Gastroesophageal sphincter (tissue), 4 donors: Measurements from ENCODE around the gene SRCIN1. TPM values are rescaled to one million over a fixed set of nuclear protein-coding genes. Genes with fewer than 3 reads are reported as not detected.

Experiments used
- ATAC-seq: fragments of 150-250 bp; one replicate; pipeline ENCODE4 v1.9.1; 2016; ENCODE audit warnings: mild to moderate bottlenecking, moderate library complexity
- H3K27ac ChIP-seq, 4 donors: fragments of 200-600 bp; sonication (generic) in 3 of 4; 1 replicate in 3 of 4; 2 replicates in 1 of 4; pipeline ENCODE4 v1.5.1; 2016 to 2019
- H3K27me3 ChIP-seq: fragments of 200-600 bp; sonication (generic); one replicate; pipeline ENCODE4 v1.5.1; 2019
- H3K36me3 ChIP-seq, 2 donors: fragments of 200-600 bp; sonication (generic); one replicate each; pipeline ENCODE4 v1.5.1; 2019; ENCODE audit warnings: control low read depth in 1 of 2
- H3K4me1 ChIP-seq, 3 donors: fragments of 200-600 bp; sonication (generic); 1 replicate in 2 of 3; 2 replicates in 1 of 3; pipeline ENCODE4 v1.5.1; 2016 to 2019; ENCODE audit warnings: control low read depth in 2 of 3
- H3K4me3 ChIP-seq, 2 donors: fragments of 200-600 bp; sonication (generic); one replicate each; pipeline ENCODE4 v1.5.1; 2019; ENCODE audit warnings: mild to moderate bottlenecking in 1 of 2, moderate library complexity in 1 of 2
- H3K9me3 ChIP-seq, 3 donors: fragments of 200-600 bp; sonication (generic); one replicate each; pipeline ENCODE4 v1.5.1; 2017 to 2019; ENCODE audit warnings: control low read depth in 2 of 3
- CTCF ChIP-seq, 4 experiments: fragments of 200-600 bp in 2 of 4; fragments of 450-650 bp in 2 of 4; sonication (generic) in 1 of 4; IDR thresholded peaks; one replicate each; pipeline ENCODE4 v1.5.1; 2017 to 2019; ENCODE audit warnings: antibody characterized with exemption in 4 of 4, mild to moderate bottlenecking in 2 of 4, moderate library complexity in 2 of 4
- EP300 ChIP-seq: sonication (generic); formaldehyde crosslinking; IDR thresholded peaks from one replicate; pipeline ENCODE4 v1.6.1; 2017; ENCODE audit warnings: antibody characterized with exemption, mild to moderate bottlenecking
- POLR2A ChIP-seq, 2 donors: fragments of 450-650 bp; IDR thresholded peaks; one replicate each; pipeline ENCODE4 v1.6.1; 2017; ENCODE audit warnings: antibody characterized with exemption in 2 of 2, mild to moderate bottlenecking in 2 of 2, moderate library complexity in 1 of 2
- POLR2AphosphoS5 ChIP-seq: sonication (generic); formaldehyde crosslinking; IDR thresholded peaks from one replicate; pipeline ENCODE4 v1.6.1; 2017; ENCODE audit warnings: antibody characterized with exemption
- WGBS, 2 donors: methylation state at CpG; one replicate each; pipeline ENCODE4 v1.1.5; 2018; ENCODE audit warnings: low coverage in 1 of 2; 5-methylcytosine and 5-hydroxymethylcytosine counted together
- total RNA-seq, 4 donors: library from RNA; depleted of rRNA; stranded (reverse); fragments of >200 nt; gene quantifications; one replicate each; pipeline ENCODE4 v1.1.0, GENCODE V29; 2016

Gene SRCIN1
- total RNA-seq, 4 donors from 2014 or later: 0.67 to 2.6 (median 1.5) TPM

DNA sequence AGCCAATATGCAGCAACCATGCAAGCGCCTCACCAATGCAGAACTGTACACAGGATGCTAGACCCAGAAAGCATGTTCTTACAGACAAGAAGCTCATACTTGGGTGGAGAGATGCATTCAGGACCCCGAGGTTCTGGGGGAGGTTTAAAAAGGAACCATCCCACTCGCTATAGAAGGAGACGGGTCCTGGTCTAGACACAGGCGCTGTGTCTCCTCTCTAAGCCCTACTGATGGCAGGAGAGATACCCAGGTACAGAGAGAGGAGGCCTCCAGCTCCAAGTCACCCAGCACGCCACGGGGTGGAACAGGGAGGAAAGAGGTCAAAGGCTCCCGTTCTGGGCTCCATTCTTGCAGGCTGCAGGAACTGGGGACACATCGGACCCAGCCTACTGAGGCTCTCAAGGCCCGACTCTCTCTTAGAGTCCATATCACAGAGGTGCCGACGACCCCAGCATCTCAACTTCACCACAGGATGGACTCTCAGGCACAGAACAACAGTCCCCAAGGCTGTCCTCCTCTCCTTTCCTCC, 28.0 kb downstream of the SRCIN1 start:
- 33 to 63% methylated on average over 4 to 6 of the region's 12 CpGs for WGBS, 2 donors
- H3K4me3 ChIP-seq: no peak overlapping the region
- ATAC-seq: no peak
- H3K9me3 ChIP-seq: no peaks in the 10 kb centered on the region
- H3K4me1 ChIP-seq: peaks cover 0 to 19% (median 10%) of the 10 kb centered on the region in 3 donors
- no peak overlapping the region for H3K27ac ChIP-seq
- peaks cover 81% of the 10 kb centered on the region for H3K27me3 ChIP-seq
- TF ChIP-seq POLR2AphosphoS5: no peak
- TF ChIP-seq EP300: no peak
- TF ChIP-seq POLR2A (IDR thresholded peaks at IDR 0.05): no peak
- TF ChIP-seq CTCF (IDR thresholded peaks at IDR 0.05): no peak
- no peaks in the 10 kb centered on the region for H3K36me3 ChIP-seq

- H3K4me1 ChIP-seq: peaks cover 0 to 24% (median 13%) of the 10 kb centered on the region in 3 donors
- TF ChIP-seq POLR2AphosphoS5: no peak
- TF ChIP-seq CTCF (IDR thresholded peaks at IDR 0.05): no peak
- no peak for TF ChIP-seq POLR2A (IDR thresholded peaks at IDR 0.05)
- TF ChIP-seq EP300: no peak
- H3K9me3 ChIP-seq: no peaks in the 10 kb centered on the region
- peaks cover 86% of the 10 kb centered on the region for H3K27me3 ChIP-seq
- no CpG with 5 or more reads among the region's 3 CpGs for WGBS, 2 donors
- H3K27ac ChIP-seq: no peak overlapping the region
- H3K4me3 ChIP-seq: no peak overlapping the region
- H3K36me3 ChIP-seq: no peaks in the 10 kb centered on the region
- ATAC-seq: no peak
These were observed 28.5 kb downstream of the SRCIN1 start for GRCh38 chr17:38577244-38577643.

DNA sequence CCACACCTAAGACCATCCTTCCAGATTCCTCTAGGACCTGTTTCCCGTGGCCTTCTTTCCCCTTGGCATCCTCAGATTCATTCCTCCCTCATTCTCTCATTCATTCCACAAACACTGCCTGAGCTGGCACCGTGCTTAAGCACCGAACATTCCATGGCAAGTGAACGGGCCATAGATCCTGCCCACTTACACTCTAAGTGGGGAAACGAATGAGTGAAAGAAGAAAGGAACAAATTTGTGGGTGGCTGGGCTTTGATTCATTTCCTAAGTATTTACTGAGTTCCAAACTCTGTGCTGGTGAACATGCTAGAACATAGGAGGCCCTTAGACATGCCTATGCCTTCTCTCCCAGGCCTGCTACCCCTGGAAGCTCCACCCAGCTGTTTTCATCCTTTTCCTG, 30.0 kb downstream of the SRCIN1 start:
- Histone ChIP-seq H3K4me3 (no peak overlapping the region), H3K9me3 (no peaks in the 10 kb centered on the region), H3K27me3 (peaks cover 98% of the 10 kb centered on the region), H3K27ac (no peak overlapping the region), H3K4me1 (peaks cover 0 to 32% (median 14%) of the 10 kb centered on the region in 3 donors), H3K36me3 (no peaks in the 10 kb centered on the region)
- WGBS, 2 donors: 14 to 44% methylated on average over 3 to 4 of the region's 5 CpGs
- no peak for TF ChIP-seq CTCF (IDR thresholded peaks at IDR 0.05)
- ATAC-seq: no peak

DNA sequence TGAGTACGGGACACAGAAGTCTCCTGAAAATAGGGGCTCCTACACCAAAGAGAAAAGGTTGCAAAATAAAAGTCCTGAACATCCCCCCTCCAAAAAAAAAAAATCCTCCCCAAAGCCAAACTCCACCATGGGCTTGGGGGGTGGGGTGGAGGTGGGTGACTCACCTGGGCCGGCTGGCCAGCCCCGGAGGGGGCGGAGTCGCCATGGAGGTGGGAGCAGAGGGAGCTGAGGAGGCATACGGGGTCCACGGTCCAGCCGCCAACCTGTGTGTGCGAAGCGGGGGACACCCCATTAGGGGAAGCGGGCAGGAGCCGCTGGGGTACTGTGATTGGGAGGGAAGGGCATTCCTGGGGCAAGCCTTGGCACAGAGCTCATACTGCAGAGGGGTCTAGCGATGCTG, 31.0 kb downstream of the SRCIN1 start:
- Histone ChIP-seq H3K4me1 (peaks cover 0 to 32% (median 14%) of the 10 kb centered on the region in 3 donors), H3K36me3 (no peaks in the 10 kb centered on the region), H3K27me3 (peaks cover 98% of the 10 kb centered on the region), H3K27ac (no peak overlapping the region), H3K4me3 (no peak overlapping the region), H3K9me3 (no peaks in the 10 kb centered on the region)
- ATAC-seq: no peak
- TF ChIP-seq POLR2AphosphoS5: no peak
- no peak for TF ChIP-seq POLR2A (IDR thresholded peaks at IDR 0.05)
- WGBS, 2 donors: 40 to 66% methylated on average over 1 to 4 of the region's 13 CpGs

DNA sequence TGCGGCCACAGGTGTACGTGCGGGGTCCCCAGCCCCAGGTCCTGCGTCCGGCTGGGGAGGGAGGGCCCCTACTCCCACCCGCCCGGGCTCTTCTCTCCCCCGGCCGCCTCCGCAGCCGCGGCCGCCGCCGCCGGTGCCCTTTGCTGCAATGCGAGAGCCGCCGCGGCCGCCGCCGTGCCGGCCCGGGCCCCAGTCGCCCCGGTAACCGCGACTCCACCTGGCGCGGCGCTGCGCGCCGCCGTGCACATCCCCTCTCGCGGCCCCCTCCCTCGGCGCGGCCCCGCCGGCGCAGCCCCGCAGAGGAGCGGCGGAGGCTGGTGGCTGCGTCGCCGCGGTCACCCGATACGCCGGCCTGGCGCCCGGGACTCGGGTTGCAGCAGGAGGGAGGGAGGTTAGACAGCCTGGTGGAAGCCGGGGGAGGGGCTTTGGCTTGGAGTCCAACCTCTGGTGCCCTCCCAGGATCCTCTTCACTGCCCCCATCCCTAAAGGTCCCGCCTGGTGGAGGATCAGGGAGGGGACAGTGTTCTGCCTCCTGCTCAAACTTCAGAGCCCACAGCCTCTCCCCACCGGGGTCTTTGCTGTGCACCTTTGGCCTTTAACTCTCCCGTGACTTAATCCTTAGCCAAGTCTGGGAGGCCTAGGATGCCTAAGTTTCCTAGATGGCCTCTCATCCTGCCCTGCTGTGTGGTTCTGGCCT, 32.9 kb downstream of the SRCIN1 start:
- no peak for TF ChIP-seq POLR2AphosphoS5
- no peak for TF ChIP-seq CTCF (IDR thresholded peaks at IDR 0.05)
- TF ChIP-seq POLR2A (IDR thresholded peaks at IDR 0.05): no peak
- H3K4me1 ChIP-seq: peaks cover 0 to 19% (median 4%) of the 10 kb centered on the region in 3 donors
- no peak overlapping the region for H3K27ac ChIP-seq
- WGBS, 2 donors: 26% methylated on average over 4 of the region's 61 CpGs; no CpG with 5 or more reads in 1 of the 2 donors
- peak overlapping the region in 1 of 2 donors; percentile 43 for H3K4me3 ChIP-seq
- no peaks in the 10 kb centered on the region for H3K36me3 ChIP-seq
- peaks cover 98% of the 10 kb centered on the region for H3K27me3 ChIP-seq
- H3K9me3 ChIP-seq: no peaks in the 10 kb centered on the region
- peak; percentile 16 for ATAC-seq
